Fibroblast of lung (primary cell): Measurements from ENCODE around the gene PSD2. TPM values are rescaled to one million over a fixed set of nuclear protein-coding genes. Genes with fewer than 3 reads are reported as not detected.

Source experiments
- DNase-seq, 2 donors: peaks; one replicate each; pipeline versions ENCODE4 v3.0.0 to v3.0.0-alpha.2; 2010; ENCODE audit warnings: low read depth in 2 of 2
- H2AFZ ChIP-seq: 2 replicates; pipeline ENCODE4 v1.5.1; 2012; ENCODE audit warnings: low read length, control low read depth, inconsistent platforms
- H3K27ac ChIP-seq: 2 replicates; pipeline ENCODE4 v1.5.1; 2011; ENCODE audit warnings: low read length, control low read depth; ENCODE audit not compliant: insufficient read depth
- H3K27me3 ChIP-seq: 2 replicates; pipeline ENCODE4 v1.5.1; 2011; ENCODE audit warnings: mild to moderate bottlenecking, low read length; ENCODE audit not compliant: control insufficient read depth, insufficient read depth
- H3K36me3 ChIP-seq: 2 replicates; pipeline ENCODE4 v1.5.1; 2011; ENCODE audit warnings: low read length; ENCODE audit not compliant: control insufficient read depth, insufficient read depth
- H3K4me1 ChIP-seq: 2 replicates; pipeline ENCODE4 v1.5.1; 2011; ENCODE audit warnings: low read length; ENCODE audit not compliant: control insufficient read depth, insufficient read depth; ENCODE audit errors: extremely low read depth
- H3K4me2 ChIP-seq: 2 replicates; pipeline ENCODE4 v1.5.1; 2011; ENCODE audit warnings: low read length, control low read depth; ENCODE audit not compliant: insufficient read depth; ENCODE audit errors: extremely low read depth
- H3K4me3 ChIP-seq, 4 experiments: fragments of 200-600 bp in 1 of 4; sonication (generic) in 1 of 4; replicated peaks in 1 of 4; 2 replicates each; pipeline ENCODE4 v1.5.1; 2011 to 2016; ENCODE audit warnings: low read length in 4 of 4, low read depth in 3 of 4, mild to moderate bottlenecking in 3 of 4, control low read depth in 2 of 4, inconsistent platforms in 1 of 4, mixed read lengths in 1 of 4; ENCODE audit not compliant: insufficient read depth in 1 of 4; ENCODE audit errors: control extremely low read depth in 1 of 4
- H3K79me2 ChIP-seq: 2 replicates; pipeline ENCODE4 v1.5.1; 2012; ENCODE audit warnings: mild to moderate bottlenecking, low read length, inconsistent platforms; ENCODE audit not compliant: control insufficient read depth, insufficient read depth
- H3K9ac ChIP-seq: 2 replicates; pipeline ENCODE4 v1.5.1; 2011; ENCODE audit warnings: mild to moderate bottlenecking, low read length, control low read depth; ENCODE audit not compliant: insufficient read depth
- H3K9me3 ChIP-seq: 2 replicates; pipeline ENCODE4 v1.5.1; 2012; ENCODE audit warnings: low read depth, low read length; ENCODE audit not compliant: control insufficient read depth, insufficient read depth
- H4K20me1 ChIP-seq: 2 replicates; pipeline ENCODE4 v1.5.1; 2011; ENCODE audit warnings: low read length; ENCODE audit not compliant: control insufficient read depth, insufficient read depth; ENCODE audit errors: extremely low read depth
- CTCF ChIP-seq, 2 donors: IDR thresholded peaks in 1 of 2; conservative IDR thresholded peaks in 1 of 2; 1 replicate in 1 of 2; 2 replicates in 1 of 2; pipeline ENCODE4 v1.5.1; 2011 to 2012; ENCODE audit warnings: low read length in 2 of 2, control low read depth in 1 of 2, inconsistent platforms in 1 of 2, low read depth in 1 of 2, mild to moderate bottlenecking in 1 of 2
- EZH2 ChIP-seq: IDR thresholded peaks from 2 replicates; pipeline ENCODE4 v1.5.1; 2012; ENCODE audit warnings: low read length, control low read depth, mild to moderate bottlenecking; ENCODE audit errors: missing control alignments
- polyA plus RNA-seq, 2 donors: library from polyadenylated mRNA; depleted of rRNA in 1 of 2; stranded (reverse) in 1 of 2; unstranded in 1 of 2; fragments of >200 nt; gene quantifications; 2 replicates each; pipeline ENCODE4 v1.2.1, GENCODE V29; 2011 to 2012; ENCODE audit warnings: missing spikeins in 1 of 2
- total RNA-seq: library from RNA; depleted of rRNA; stranded (reverse); fragments of >200 nt; gene quantifications from 2 replicates; pipeline ENCODE4 v1.2.1, GENCODE V29; 2014

Gene PSD2
- total and polyA plus RNA-seq, 2 donors (not counting 1 experiment from before 2014, with no cell fraction given) = 0.05 to 0.17 TPM

- Histone ChIP-seq H4K20me1 (no peaks in the 10 kb centered on the region), H3K79me2 (no peaks in the 10 kb centered on the region), H3K9ac (no peak overlapping the region), H3K27me3 (peaks cover 2% of the 10 kb centered on the region), H2AFZ (no peak overlapping the region), H3K9me3 (no peaks in the 10 kb centered on the region), H3K4me2 (no peak overlapping the region), H3K36me3 (no peaks in the 10 kb centered on the region), H3K4me1 (no peaks in the 10 kb centered on the region), H3K27ac (no peak overlapping the region), H3K4me3 (no peak overlapping the region)
- no peak for DNase-seq
- TF ChIP-seq EZH2 = no peak
Observed at GRCh38 chr5:139839232-139839815, 43.7 kb downstream of the PSD2 start.

GRCh38 chr5:139839918-139840317, 44.3 kb downstream of the PSD2 start:
- Histone ChIP-seq H3K4me3 (no peak overlapping the region), H3K9ac (no peak overlapping the region), H3K4me2 (no peak overlapping the region), H3K4me1 (no peaks in the 10 kb centered on the region), H3K36me3 (no peaks in the 10 kb centered on the region), H4K20me1 (no peaks in the 10 kb centered on the region), H3K27me3 (peaks cover 2% of the 10 kb centered on the region), H2AFZ (no peak overlapping the region), H3K9me3 (no peaks in the 10 kb centered on the region), H3K79me2 (no peaks in the 10 kb centered on the region), H3K27ac (no peak overlapping the region)
- TF ChIP-seq EZH2 = no peak
- TF ChIP-seq CTCF (conservative IDR thresholded peaks at IDR 0.05 in 1 of 2, IDR thresholded peaks at IDR 0.05 in 1 of 2; ENCODE audit: low read depth in 1 of 2, low read length in 2 of 2) = no peak
- no peak for DNase-seq

DNA sequence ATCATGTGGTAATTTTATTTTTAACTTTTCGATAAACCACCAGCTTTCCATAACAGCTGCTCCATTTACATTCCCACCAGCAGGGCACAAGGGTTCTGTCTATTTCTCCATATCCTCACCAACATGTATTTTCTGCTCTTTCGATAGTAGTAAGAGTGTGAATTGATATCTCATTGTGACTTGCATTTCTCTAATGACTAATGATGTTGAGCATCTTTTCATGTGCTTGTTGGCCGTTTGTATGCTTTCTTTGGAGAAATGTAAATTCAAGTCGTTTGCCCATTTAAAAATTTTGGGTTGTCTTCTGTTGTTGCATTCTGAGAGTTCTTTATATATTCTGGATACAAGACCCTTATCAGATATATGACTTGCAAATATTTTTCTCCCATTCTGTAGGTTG, 45.9 kb downstream of the PSD2 start:
- no peaks in the 10 kb centered on the region for H3K9me3 ChIP-seq
- no peaks in the 10 kb centered on the region for H3K36me3 ChIP-seq
- H2AFZ ChIP-seq = no peak overlapping the region
- H3K4me3 ChIP-seq = no peak overlapping the region
- DNase-seq = no peak
- TF ChIP-seq CTCF (conservative IDR thresholded peaks at IDR 0.05 in 1 of 2, IDR thresholded peaks at IDR 0.05 in 1 of 2; ENCODE audit: low read depth in 1 of 2, low read length in 2 of 2) = no peak
- TF ChIP-seq EZH2 = no peak
- H3K4me1 ChIP-seq = no peaks in the 10 kb centered on the region
- no peak overlapping the region for H3K27ac ChIP-seq
- H4K20me1 ChIP-seq = no peaks in the 10 kb centered on the region
- no peaks in the 10 kb centered on the region for H3K79me2 ChIP-seq
- H3K27me3 ChIP-seq = peaks cover 5% of the 10 kb centered on the region
- no peak overlapping the region for H3K9ac ChIP-seq
- H3K4me2 ChIP-seq = no peak overlapping the region
